Panc1 (cell line): ENCODE results near the gene CCDC171. TPM values are rescaled to one million over a fixed set of nuclear protein-coding genes. Genes with fewer than 3 reads are reported as not detected.

ENCODE experiments used
- ATAC-seq: fragments of 200-7000 bp; cut with Tn5 transposase; 2 replicates; pipeline ENCODE4 v1.9.1; 2020; ENCODE audit warnings: mild to moderate bottlenecking, moderate library complexity
- BruUV-seq: library from RNA; stranded (reverse); fragments of 400-500 nt; replicated peaks from 2 replicates; lab custom pipeline; 2021; lab: Mats Ljungman, UMichigan
- CTCF ChIA-PET: fragments of 300-600 bp; sonication (Branson Sonifier 250); formaldehyde crosslinking; loops from one replicate; lab custom pipeline; 2022; ENCODE audit warnings: antibody characterized with exemption; lab: Charles Lee
- POLR2A ChIA-PET: fragments of 300-600 bp; sonication (Branson Sonifier 250); formaldehyde crosslinking; loops from one replicate; lab custom pipeline; 2022; ENCODE audit warnings: antibody characterized with exemption; lab: Charles Lee
- DNase-seq: peaks from one replicate; pipeline ENCODE4 v3.0.0-alpha.2; 2010; ENCODE audit warnings: low read depth, low spot score
- H3K27ac ChIP-seq: 2 replicates; pipeline ENCODE4 v1.5.1; 2011; ENCODE audit warnings: mild to moderate bottlenecking, low read length, inconsistent platforms
- H3K27me3 ChIP-seq: fragments of 200-500 bp; sonication (Bioruptor generic); 2 replicates; pipeline ENCODE4 v1.6.0; 2014; ENCODE audit warnings: low read length, inconsistent platforms; ENCODE audit not compliant: control insufficient read depth, insufficient read depth
- H3K36me3 ChIP-seq: fragments of 200-500 bp; sonication (Bioruptor generic); 2 replicates; pipeline ENCODE4 v1.5.1; 2014; ENCODE audit warnings: inconsistent platforms, mild to moderate bottlenecking, low read length, moderate library complexity; ENCODE audit not compliant: control insufficient read depth, insufficient read depth
- H3K4me1 ChIP-seq: 2 replicates; pipeline ENCODE4 v1.5.1; 2011; ENCODE audit warnings: inconsistent platforms, mild to moderate bottlenecking, low read length, moderate library complexity; ENCODE audit not compliant: control insufficient read depth, insufficient read depth
- H3K4me3 ChIP-seq, 2 experiments: 2 replicates each; pipeline ENCODE4 v1.5.1; 2011 to 2012; ENCODE audit warnings: low read depth in 2 of 2, low read length in 2 of 2, mild to moderate bottlenecking in 2 of 2, inconsistent platforms in 1 of 2, moderate library complexity in 1 of 2
- H3K9me3 ChIP-seq: fragments of 200-500 bp; sonication (Bioruptor generic); 2 replicates; pipeline ENCODE4 v1.5.1; 2014; ENCODE audit warnings: low read depth, mild to moderate bottlenecking, inconsistent platforms, low read length, moderate library complexity; ENCODE audit not compliant: control insufficient read depth, insufficient read depth
- POLR2AphosphoS5 ChIP-seq: IDR thresholded peaks from 2 replicates; pipeline ENCODE4 v1.6.1; 2012; ENCODE audit warnings: mild to moderate bottlenecking, low read depth, low read length, moderate library complexity
- SIN3A ChIP-seq: IDR thresholded peaks from 2 replicates; pipeline ENCODE4 v1.6.1; 2012; ENCODE audit warnings: low read depth, mild to moderate bottlenecking, low read length, moderate library complexity, borderline replicate concordance; ENCODE audit not compliant: insufficient read depth
- TCF7L2 ChIP-seq: IDR thresholded peaks from 2 replicates; pipeline ENCODE4 v1.6.1; 2011; ENCODE audit warnings: mild to moderate bottlenecking, low read depth, low read length, inconsistent platforms
- in situ Hi-C: cut with HindIII; loops from 2 replicates; pipeline ENCODE4 v1.10.0; 2016; ENCODE audit warnings: low sequenced_read_pairs, low pct_unique_long_range_greater_than_20kb
- intact Hi-C: fragments of 100-400 bp; cut with micrococcal nuclease; formaldehyde crosslinking; loops from one replicate; pipeline ENCODE4 v1.10.0; 2022; ENCODE audit not compliant: unreplicated experiment
- total RNA-seq: library from RNA; stranded (reverse); gene quantifications from one replicate; pipeline ENCODE4 v1.2.1, GENCODE V29; 2021; ENCODE audit not compliant: unreplicated experiment
- TF ChIP-seq, protein P1 (sequence below), 2 experiments: IDR thresholded peaks; 2 replicates each; pipeline ENCODE4 v1.6.1; 2011 to 2012; ENCODE audit warnings: low read depth in 2 of 2, control low read depth in 1 of 2, low read length in 1 of 2, mild to moderate bottlenecking in 1 of 2, moderate library complexity in 1 of 2; ENCODE audit not compliant: insufficient read depth in 1 of 2
- TF ChIP-seq, protein P2 (sequence below): fragments of 450-650 bp; IDR thresholded peaks from 2 replicates; pipeline ENCODE4 v1.5.1; 2017; ENCODE audit warnings: mild to moderate bottlenecking

CCDC171 gene
- total RNA-seq, 1 experiment from 2014 or later, result 1.5 TPM

DNA sequence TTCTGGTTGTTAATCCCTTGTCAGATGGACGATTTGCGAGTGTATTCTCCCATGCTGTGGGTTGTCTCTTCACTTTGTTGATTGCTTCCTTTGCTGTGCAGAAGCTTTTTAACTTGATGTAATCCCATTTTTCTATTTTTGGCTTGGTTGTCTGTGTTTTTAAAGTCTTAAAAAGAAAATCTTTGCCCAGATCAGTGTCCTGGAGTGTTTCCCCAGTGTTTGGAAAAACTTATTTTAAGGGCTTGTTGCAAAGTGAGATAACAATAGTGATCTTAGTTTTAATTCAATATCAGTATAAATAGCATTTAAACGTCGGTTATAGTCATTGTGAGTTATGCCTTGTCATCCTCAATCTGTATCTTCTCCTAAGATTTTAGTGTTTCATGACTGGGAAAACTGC, 329.5 kb downstream of the CCDC171 start:
- DNase-seq, result no peak
- TF ChIP-seq, protein P1, sequence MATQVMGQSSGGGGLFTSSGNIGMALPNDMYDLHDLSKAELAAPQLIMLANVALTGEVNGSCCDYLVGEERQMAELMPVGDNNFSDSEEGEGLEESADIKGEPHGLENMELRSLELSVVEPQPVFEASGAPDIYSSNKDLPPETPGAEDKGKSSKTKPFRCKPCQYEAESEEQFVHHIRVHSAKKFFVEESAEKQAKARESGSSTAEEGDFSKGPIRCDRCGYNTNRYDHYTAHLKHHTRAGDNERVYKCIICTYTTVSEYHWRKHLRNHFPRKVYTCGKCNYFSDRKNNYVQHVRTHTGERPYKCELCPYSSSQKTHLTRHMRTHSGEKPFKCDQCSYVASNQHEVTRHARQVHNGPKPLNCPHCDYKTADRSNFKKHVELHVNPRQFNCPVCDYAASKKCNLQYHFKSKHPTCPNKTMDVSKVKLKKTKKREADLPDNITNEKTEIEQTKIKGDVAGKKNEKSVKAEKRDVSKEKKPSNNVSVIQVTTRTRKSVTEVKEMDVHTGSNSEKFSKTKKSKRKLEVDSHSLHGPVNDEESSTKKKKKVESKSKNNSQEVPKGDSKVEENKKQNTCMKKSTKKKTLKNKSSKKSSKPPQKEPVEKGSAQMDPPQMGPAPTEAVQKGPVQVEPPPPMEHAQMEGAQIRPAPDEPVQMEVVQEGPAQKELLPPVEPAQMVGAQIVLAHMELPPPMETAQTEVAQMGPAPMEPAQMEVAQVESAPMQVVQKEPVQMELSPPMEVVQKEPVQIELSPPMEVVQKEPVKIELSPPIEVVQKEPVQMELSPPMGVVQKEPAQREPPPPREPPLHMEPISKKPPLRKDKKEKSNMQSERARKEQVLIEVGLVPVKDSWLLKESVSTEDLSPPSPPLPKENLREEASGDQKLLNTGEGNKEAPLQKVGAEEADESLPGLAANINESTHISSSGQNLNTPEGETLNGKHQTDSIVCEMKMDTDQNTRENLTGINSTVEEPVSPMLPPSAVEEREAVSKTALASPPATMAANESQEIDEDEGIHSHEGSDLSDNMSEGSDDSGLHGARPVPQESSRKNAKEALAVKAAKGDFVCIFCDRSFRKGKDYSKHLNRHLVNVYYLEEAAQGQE (IDR thresholded peaks at IDR 0.05; ENCODE audit: insufficient read depth in 1 of 2, low read depth in 2 of 2, low read length in 1 of 2), result no peak
- TF ChIP-seq, protein P2, sequence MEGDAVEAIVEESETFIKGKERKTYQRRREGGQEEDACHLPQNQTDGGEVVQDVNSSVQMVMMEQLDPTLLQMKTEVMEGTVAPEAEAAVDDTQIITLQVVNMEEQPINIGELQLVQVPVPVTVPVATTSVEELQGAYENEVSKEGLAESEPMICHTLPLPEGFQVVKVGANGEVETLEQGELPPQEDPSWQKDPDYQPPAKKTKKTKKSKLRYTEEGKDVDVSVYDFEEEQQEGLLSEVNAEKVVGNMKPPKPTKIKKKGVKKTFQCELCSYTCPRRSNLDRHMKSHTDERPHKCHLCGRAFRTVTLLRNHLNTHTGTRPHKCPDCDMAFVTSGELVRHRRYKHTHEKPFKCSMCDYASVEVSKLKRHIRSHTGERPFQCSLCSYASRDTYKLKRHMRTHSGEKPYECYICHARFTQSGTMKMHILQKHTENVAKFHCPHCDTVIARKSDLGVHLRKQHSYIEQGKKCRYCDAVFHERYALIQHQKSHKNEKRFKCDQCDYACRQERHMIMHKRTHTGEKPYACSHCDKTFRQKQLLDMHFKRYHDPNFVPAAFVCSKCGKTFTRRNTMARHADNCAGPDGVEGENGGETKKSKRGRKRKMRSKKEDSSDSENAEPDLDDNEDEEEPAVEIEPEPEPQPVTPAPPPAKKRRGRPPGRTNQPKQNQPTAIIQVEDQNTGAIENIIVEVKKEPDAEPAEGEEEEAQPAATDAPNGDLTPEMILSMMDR, result no peak
- TF ChIP-seq TCF7L2 (no peak), POLR2AphosphoS5 (no peak), SIN3A (no peak)
- BruUV-seq, result no TSS peak
- H3K36me3 ChIP-seq, result no peaks in the 10 kb centered on the region
- ATAC-seq, result no peak
- H3K9me3 ChIP-seq, result no peaks in the 10 kb centered on the region
- in situ Hi-C loops, result no loop called here
- no peak overlapping the region for H3K27ac ChIP-seq
- H3K4me1 ChIP-seq, result no peaks in the 10 kb centered on the region
- H3K4me3 ChIP-seq, result no peak overlapping the region
- H3K27me3 ChIP-seq, result no peaks in the 10 kb centered on the region
- ChIA-PET CTCF (no interaction called here), POLR2A (no interaction called here)
- intact Hi-C loops, result no loop called here

DNA sequence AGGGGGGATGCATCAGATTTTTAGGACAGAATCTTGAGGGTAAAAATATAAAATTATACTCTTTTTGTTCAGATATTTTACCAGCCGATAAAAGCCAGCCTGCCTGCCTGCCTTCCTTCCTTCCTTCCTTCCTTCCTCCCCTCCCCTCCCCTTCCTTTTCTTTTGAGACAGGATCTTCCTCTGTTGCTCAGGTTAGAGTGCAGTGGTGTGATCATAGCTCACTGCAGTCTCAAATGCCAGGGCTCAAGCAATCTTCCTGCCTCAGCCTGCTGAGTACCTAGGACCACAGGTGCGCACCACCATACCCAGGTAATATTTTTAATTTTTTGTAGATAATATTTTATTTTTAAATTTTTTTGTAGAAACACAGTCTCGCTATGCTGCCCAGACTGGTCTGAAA, 330.0 kb downstream of the CCDC171 start:
- intact Hi-C loops (no loop called here), in situ Hi-C loops (no loop called here)
- ATAC-seq, result no peak
- no peak overlapping the region for H3K4me3 ChIP-seq
- H3K36me3 ChIP-seq, result no peaks in the 10 kb centered on the region
- no peak overlapping the region for H3K27ac ChIP-seq
- TF ChIP-seq POLR2AphosphoS5 (no peak), SIN3A (no peak), TCF7L2 (no peak)
- TF ChIP-seq, protein P1 (IDR thresholded peaks at IDR 0.05; ENCODE audit: insufficient read depth in 1 of 2, low read depth in 2 of 2, low read length in 1 of 2), result no peak
- TF ChIP-seq, protein P2, result no peak
- ChIA-PET POLR2A (no interaction called here), CTCF (no interaction called here)
- H3K27me3 ChIP-seq, result no peaks in the 10 kb centered on the region
- no peak for DNase-seq
- H3K9me3 ChIP-seq, result no peaks in the 10 kb centered on the region
- H3K4me1 ChIP-seq, result no peaks in the 10 kb centered on the region
- BruUV-seq, result no TSS peak
